ENCODE results near the gene OR10D3. TPM values are rescaled to one million over a fixed set of nuclear protein-coding genes. Genes with fewer than 3 reads are reported as not detected.

The OR10D3 gene
- total RNA-seq, 1 experiment from 2014 or later: not detected

Other genes starting within 250 kb of the OR10D3 start
- gene OR4D5, start 243.7 kb upstream of the OR10D3 start, total RNA-seq (2014; rRNA removed; shearing (Covaris generic)): not detected in 2 replicates
- not detected in 2 replicates for gene OR6T1, start 239.5 kb upstream of the OR10D3 start, total RNA-seq (2014; rRNA removed; shearing (Covaris generic))
- gene OR10S1, start 205.6 kb upstream of the OR10D3 start, total RNA-seq (2014; rRNA removed; shearing (Covaris generic)): not detected in 2 replicates
- not detected in 2 replicates for gene OR10G6, start 188.2 kb upstream of the OR10D3 start, total RNA-seq (2014; rRNA removed; shearing (Covaris generic))
- not detected in 2 replicates for gene OR10G4, start 170.3 kb upstream of the OR10D3 start, total RNA-seq (2014; rRNA removed; shearing (Covaris generic))
- gene OR10G9, start 160.3 kb upstream of the OR10D3 start, total RNA-seq (2014; rRNA removed; shearing (Covaris generic)): not detected in 2 replicates
- not detected in 2 replicates for gene OR10G8, start 156.5 kb upstream of the OR10D3 start, total RNA-seq (2014; rRNA removed; shearing (Covaris generic))
- gene OR10G7, start 142.0 kb upstream of the OR10D3 start, total RNA-seq (2014; rRNA removed; shearing (Covaris generic)): not detected in 2 replicates
- gene VWA5A, start 67.9 kb upstream of the OR10D3 start, total RNA-seq (2014; rRNA removed; shearing (Covaris generic)): 0.18 and 0.81 TPM in 2 replicates
- gene OR8G1, start 57.8 kb downstream of the OR10D3 start, total RNA-seq (2014; rRNA removed; shearing (Covaris generic)): not detected in 2 replicates
- gene OR8G5, start 73.0 kb downstream of the OR10D3 start, total RNA-seq (2014; rRNA removed; shearing (Covaris generic)): not detected in 2 replicates
- gene OR8D1, start 130.6 kb downstream of the OR10D3 start, total RNA-seq (2014; rRNA removed; shearing (Covaris generic)): not detected in 2 replicates
- not detected in 2 replicates for gene OR8D2, start 136.9 kb downstream of the OR10D3 start, total RNA-seq (2014; rRNA removed; shearing (Covaris generic))
- not detected in 2 replicates for gene OR8B2, start 201.2 kb downstream of the OR10D3 start, total RNA-seq (2014; rRNA removed; shearing (Covaris generic))
- gene OR8B3, start 215.7 kb downstream of the OR10D3 start, total RNA-seq (2014; rRNA removed; shearing (Covaris generic)): not detected in 2 replicates
- gene OR8B4, start 241.5 kb downstream of the OR10D3 start, total RNA-seq (2014; rRNA removed; shearing (Covaris generic)): not detected in 2 replicates